HG03442 (cell line): ENCODE measurements around the gene ACCS.

Source experiments
- ATAC-seq: cut with Tn5 transposase; IDR thresholded peaks from one replicate; pipeline ENCODE4 v1.9.1; 2021; ENCODE audit warnings: mild to moderate bottlenecking, moderate library complexity; ENCODE audit not compliant: unreplicated experiment

ACCS gene

DNA sequence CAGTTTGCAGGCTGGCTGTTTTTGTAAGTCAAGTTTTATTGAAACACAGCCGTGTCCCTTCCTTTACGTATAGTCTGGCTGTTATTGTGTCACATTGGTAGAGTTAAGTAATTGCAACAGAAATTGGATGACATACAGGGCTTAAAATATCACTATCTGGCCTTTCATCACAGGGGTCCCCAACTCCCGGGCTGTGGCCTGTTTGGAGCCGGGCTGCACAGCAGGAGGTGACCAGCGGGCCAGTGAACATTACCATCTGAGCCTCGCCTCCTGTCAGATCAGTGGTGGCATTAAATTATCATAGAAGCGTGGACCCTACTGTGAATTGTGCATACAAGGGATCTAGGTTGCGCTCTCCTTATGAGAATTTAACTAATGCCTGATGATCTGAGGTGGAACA is 61.1 kb downstream of the ACCS start:
- ATAC-seq = no peak

DNA sequence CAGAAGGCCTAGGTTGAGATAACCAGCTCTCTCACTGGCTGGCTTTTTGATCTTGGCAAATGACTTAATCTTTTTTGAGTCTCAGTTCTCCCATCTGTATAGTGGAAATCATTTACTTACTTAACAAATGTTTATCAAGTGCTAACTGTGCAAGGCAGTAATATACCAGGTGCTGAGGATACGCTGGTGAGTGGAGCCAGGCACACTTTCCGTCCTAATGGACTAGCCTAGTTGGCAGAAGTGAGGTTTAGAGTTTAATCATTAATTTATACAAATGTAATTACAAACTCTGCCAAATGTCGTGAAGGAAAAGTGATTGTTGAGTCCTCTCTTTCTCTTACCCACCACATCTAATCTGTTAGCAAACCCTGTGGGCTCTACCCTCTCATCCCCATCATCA is 62.7 kb downstream of the ACCS start:
- no peak for ATAC-seq

DNA sequence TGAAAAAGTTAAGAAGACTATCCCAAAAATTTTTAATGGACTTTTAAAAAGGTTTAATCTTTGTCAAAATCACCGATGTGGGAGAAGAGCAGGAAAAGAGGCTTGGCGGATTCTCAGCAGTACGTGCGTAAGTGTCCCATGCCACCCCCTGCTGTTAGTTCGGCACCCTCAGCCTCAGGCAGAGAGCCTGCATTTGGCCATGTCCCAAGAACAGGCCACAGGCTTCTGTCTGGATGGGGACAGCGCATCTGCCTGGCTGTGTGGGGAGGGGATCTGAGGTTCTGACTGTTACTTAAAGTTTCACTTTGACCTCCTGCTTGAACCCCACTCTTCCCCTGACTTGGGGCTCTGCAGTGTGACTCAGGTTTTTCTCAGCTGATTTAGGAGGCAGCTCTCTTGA is 64.7 kb downstream of the ACCS start:
- no peak for ATAC-seq

DNA sequence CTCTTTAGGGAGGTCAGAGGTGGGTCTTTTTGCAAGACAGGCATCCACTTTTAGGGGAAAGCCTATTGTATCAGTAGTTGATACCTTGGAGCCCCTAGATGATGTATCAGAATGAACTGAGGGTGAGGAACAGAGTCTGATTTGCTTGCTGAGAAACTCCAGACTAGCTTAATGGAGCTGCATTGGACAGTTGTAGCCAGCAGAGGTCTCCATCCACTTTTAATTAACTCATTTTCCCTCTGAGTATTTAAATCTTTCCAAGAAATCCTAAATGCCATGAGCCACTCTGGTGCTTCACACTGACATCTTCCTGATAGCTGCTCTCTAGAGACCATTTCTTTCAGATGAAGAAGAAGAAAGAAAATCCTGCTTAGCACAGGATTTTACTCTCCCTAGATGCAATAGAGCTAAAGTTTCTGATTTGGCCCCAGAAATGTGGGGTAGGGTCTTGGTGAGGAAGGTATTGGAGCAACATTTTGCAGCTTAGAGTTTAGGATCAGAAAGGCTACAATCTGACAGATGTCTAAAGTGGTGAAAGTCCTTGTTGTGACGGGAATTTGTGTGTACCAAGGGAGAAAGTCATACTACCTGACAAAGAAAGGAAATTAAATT is 67.4 kb downstream of the ACCS start:
- no peak for ATAC-seq
